Placental pericyte (primary cell): Measurements from ENCODE around the gene EPM2A. TPM values are rescaled to one million over a fixed set of nuclear protein-coding genes. Genes with fewer than 3 reads are reported as not detected.

Experiments used
- small RNA-seq: library from RNA; depleted of rRNA; stranded (forward); fragments of <200 nt; gene quantifications from one replicate; pipeline ENCODE3, GENCODE V24; 2012; ENCODE audit warnings: low replicate concordance
- total RNA-seq: library from RNA; depleted of rRNA; stranded (reverse); fragments of >200 nt; gene quantifications from 2 replicates; pipeline ENCODE4 v1.2.3, GENCODE V29; 2012

The EPM2A gene
- total RNA-seq = 5.7 and 9.3 TPM in 2 replicates

GRCh38 chr6:145735356-145736165, at the start of gene EPM2A:
EPM2A (minus strand) TSS chr6:145735520; CDS start chr6:145735498, 22 bp downstream.

Small RNAs within 50 kb of the gene (small RNA-seq; reads per million reads assigned to genes)
- gene AL023806.2 = not detected

Other genes starting within 250 kb of the EPM2A start
- gene FBXO30, start 79.3 kb upstream of the EPM2A start, total RNA-seq = 9.4 and 14.2 TPM in 2 replicates
- 15.8 and 19.3 TPM in 2 replicates for gene SHPRH, start 228.8 kb upstream of the EPM2A start, total RNA-seq